H1 (cell line): ENCODE measurements around the gene RASGRP4. TPM values are rescaled to one million over a fixed set of nuclear protein-coding genes. Genes with fewer than 3 reads are reported as not detected.

Source experiments
- CTCF ChIA-PET: fragments of 300-600 bp; sonication (Branson Sonifier 250); formaldehyde crosslinking; loops from one replicate; lab custom pipeline; 2021; ENCODE audit not compliant: partially characterized antibody; lab: Charles Lee
- POLR2A ChIA-PET: fragments of 300-600 bp; sonication (Branson Sonifier 250); formaldehyde crosslinking; loops from one replicate; lab custom pipeline; 2021; ENCODE audit warnings: inconsistent platforms; ENCODE audit not compliant: partially characterized antibody; lab: Charles Lee
- DNase-seq, 2 experiments: peaks; one replicate each; pipeline versions ENCODE4 v3.0.0 to v3.0.0-alpha.2; 2010 to 2022; ENCODE audit warnings: low spot score in 2 of 2, low read depth in 1 of 2, mixed read lengths in 1 of 2
- FAIRE-seq: peaks from 2 replicates; lab custom pipeline; 2011; peaks lifted over from hg19 to GRCh38; lab: Jason Lieb, UNC
- H2AFZ ChIP-seq: 2 replicates; pipeline ENCODE4 v1.8.1; 2012; ENCODE audit warnings: low read length, inconsistent platforms
- H2AK5ac ChIP-seq: 2 replicates; pipeline ENCODE4 v1.6.1; 2013; ENCODE audit warnings: low read depth, low read length
- H2BK120ac ChIP-seq: replicated peaks from 2 replicates; pipeline ENCODE3; 2013; ENCODE audit warnings: low read depth, low read length, inconsistent platforms
- H2BK12ac ChIP-seq: 2 replicates; pipeline ENCODE4 v1.6.1; 2013; ENCODE audit warnings: low read depth, low read length
- H2BK15ac ChIP-seq: 2 replicates; pipeline ENCODE4 v1.6.1; 2013; ENCODE audit warnings: low read length
- H2BK20ac ChIP-seq: 2 replicates; pipeline ENCODE4 v1.6.1; 2013; ENCODE audit warnings: low read length
- H2BK5ac ChIP-seq: 2 replicates; pipeline ENCODE4 v1.6.1; 2013; ENCODE audit warnings: low read depth, low read length
- H3K14ac ChIP-seq: 2 replicates; pipeline ENCODE4 v1.6.1; 2013; ENCODE audit warnings: inconsistent platforms; ENCODE audit not compliant: insufficient read length
- H3K18ac ChIP-seq: 2 replicates; pipeline ENCODE4 v1.6.1; 2013; ENCODE audit warnings: low read length; ENCODE audit errors: extremely low read depth
- H3K23ac ChIP-seq: 2 replicates; pipeline ENCODE4 v1.6.1; 2013; ENCODE audit warnings: inconsistent platforms; ENCODE audit not compliant: insufficient read length
- H3K23me2 ChIP-seq: 2 replicates; pipeline ENCODE4 v1.6.1; 2013; ENCODE audit warnings: low read depth, low read length
- H3K27ac ChIP-seq: 2 replicates; pipeline ENCODE4 v1.6.1; 2011; ENCODE audit warnings: low read depth, low read length, inconsistent platforms
- H3K27me3 ChIP-seq, 4 experiments: replicated peaks in 1 of 4; 1 replicate in 1 of 4; 2 replicates in 3 of 4; pipeline versions ENCODE4 v1.6.1 to v1.8.1; 2011 to 2013; ENCODE audit warnings: low read length in 3 of 4, mild to moderate bottlenecking in 3 of 4, inconsistent platforms in 2 of 4, mixed read lengths in 2 of 4, moderate library complexity in 1 of 4; ENCODE audit not compliant: control insufficient read depth in 3 of 4, insufficient read depth in 3 of 4; ENCODE audit errors: extremely low read depth in 1 of 4
- H3K36me3 ChIP-seq, 4 experiments: 2 replicates each; pipeline versions ENCODE4 v1.6.1 to v1.8.1; 2011 to 2013; ENCODE audit warnings: mild to moderate bottlenecking in 4 of 4, low read length in 3 of 4, moderate library complexity in 2 of 4, control low read depth in 1 of 4, inconsistent platforms in 1 of 4; ENCODE audit not compliant: insufficient read depth in 4 of 4, control insufficient read depth in 2 of 4
- H3K4ac ChIP-seq: replicated peaks from 2 replicates; pipeline ENCODE3; 2013; ENCODE audit warnings: low read length, low read depth, mixed read lengths, inconsistent platforms; ENCODE audit not compliant: insufficient read length
- H3K4me1 ChIP-seq, 4 experiments: replicated peaks in 1 of 4; 1 replicate in 1 of 4; 2 replicates in 3 of 4; pipeline versions ENCODE4 v1.6.1 to v1.8.1; 2011 to 2013; ENCODE audit warnings: low read length in 3 of 4, inconsistent platforms in 2 of 4, mixed read lengths in 1 of 4; ENCODE audit not compliant: insufficient read depth in 4 of 4, control insufficient read depth in 3 of 4
- H3K4me2 ChIP-seq, 2 experiments: 2 replicates each; pipeline versions ENCODE4 v1.6.1 to v1.8.1; 2011 to 2013; ENCODE audit warnings: low read depth in 2 of 2, low read length in 2 of 2, control low read depth in 1 of 2, inconsistent platforms in 1 of 2, mild to moderate bottlenecking in 1 of 2; ENCODE audit not compliant: insufficient read depth in 1 of 2
- H3K4me3 ChIP-seq, 4 experiments: fragments of 200-600, 300-600 bp in 1 of 4; sonication (generic), shearing (Covaris generic), sonication (Bioruptor Twin) in 1 of 4; 2 replicates each; pipeline versions ENCODE4 v1.5.1 to v1.8.1; 2011 to 2016; ENCODE audit warnings: low read length in 4 of 4, low read depth in 3 of 4, control low read depth in 2 of 4, inconsistent platforms in 2 of 4, mild to moderate bottlenecking in 2 of 4, mixed read lengths in 1 of 4, moderate library complexity in 1 of 4; ENCODE audit not compliant: insufficient read depth in 2 of 4; ENCODE audit errors: extremely low read depth in 1 of 4
- H3K56ac ChIP-seq: replicated peaks from 2 replicates; pipeline ENCODE3; 2013; ENCODE audit warnings: low read depth, mild to moderate bottlenecking, mixed read lengths, low read length, inconsistent platforms; ENCODE audit not compliant: insufficient read length
- H3K79me1 ChIP-seq: 2 replicates; pipeline ENCODE4 v1.6.1; 2013; ENCODE audit warnings: low read depth, low read length, control low read depth
- H3K79me2 ChIP-seq, 2 experiments: 2 replicates each; pipeline versions ENCODE4 v1.6.1 to v1.8.1; 2012 to 2013; ENCODE audit warnings: low read length in 2 of 2, mild to moderate bottlenecking in 2 of 2, inconsistent platforms in 1 of 2; ENCODE audit not compliant: insufficient read depth in 2 of 2, control insufficient read depth in 1 of 2
- H3K9ac ChIP-seq, 4 experiments: replicated peaks in 1 of 4; 1 replicate in 1 of 4; 2 replicates in 3 of 4; pipeline versions ENCODE4 v1.6.1 to v1.8.1; 2011 to 2013; ENCODE audit warnings: low read depth in 3 of 4, low read length in 3 of 4, control low read depth in 2 of 4, mild to moderate bottlenecking in 2 of 4, moderate library complexity in 2 of 4, inconsistent platforms in 1 of 4; ENCODE audit errors: extremely low read depth in 1 of 4
- H3K9me3 ChIP-seq, 2 experiments: 2 replicates each; pipeline versions ENCODE4 v1.6.1 to v1.8.1; 2012 to 2013; ENCODE audit warnings: mild to moderate bottlenecking in 2 of 2, moderate library complexity in 2 of 2, control low read depth in 1 of 2, inconsistent platforms in 1 of 2, low read depth in 1 of 2, low read length in 1 of 2, mixed read lengths in 1 of 2; ENCODE audit not compliant: insufficient read depth in 2 of 2
- H4K20me1 ChIP-seq, 2 experiments: replicated peaks in 1 of 2; 2 replicates each; pipeline versions ENCODE3 to v1.8.1; 2011 to 2013; ENCODE audit warnings: inconsistent platforms in 2 of 2, low read length in 2 of 2, mild to moderate bottlenecking in 1 of 2; ENCODE audit not compliant: insufficient read depth in 2 of 2, control insufficient read depth in 1 of 2
- H4K5ac ChIP-seq: 2 replicates; pipeline ENCODE4 v1.6.1; 2013; ENCODE audit warnings: low read length, low read depth, mixed read lengths, inconsistent platforms; ENCODE audit not compliant: insufficient read length
- H4K8ac ChIP-seq: 2 replicates; pipeline ENCODE4 v1.8.0; 2013; ENCODE audit warnings: mild to moderate bottlenecking, moderate library complexity, low read length, inconsistent platforms; ENCODE audit not compliant: insufficient read depth; ENCODE audit errors: extremely low read depth
- H4K91ac ChIP-seq: replicated peaks from 2 replicates; pipeline ENCODE3; 2013; ENCODE audit warnings: low read length, mixed read lengths, inconsistent platforms; ENCODE audit not compliant: insufficient read length
- RAD21 ChIP-seq, 2 experiments: IDR thresholded peaks in 1 of 2; conservative IDR thresholded peaks in 1 of 2; 2 replicates each; pipeline ENCODE4 v1.6.1; 2011; ENCODE audit warnings: low read depth in 2 of 2, low read length in 2 of 2, improper control_type of control experiment in 1 of 2, inconsistent platforms in 1 of 2, mild to moderate bottlenecking in 1 of 2, moderate library complexity in 1 of 2
- WGBS, 2 experiments: shearing (Covaris generic) in 1 of 2; methylation state at CpG; one replicate each; pipeline versions ENCODE4 v1.1.6 to v1.1.7; 2013 to 2015; ENCODE audit warnings: low lambda C conversion rate in 2 of 2, mixed read lengths in 2 of 2, inconsistent platforms in 1 of 2, low coverage in 1 of 2, missing lambda C conversion rate in 1 of 2; ENCODE audit not compliant: insufficient replicate concordance in 2 of 2, insufficient coverage in 1 of 2, insufficient read length in 1 of 2; ENCODE audit errors: extremely low coverage in 1 of 2, missing lambda C conversion rate in 1 of 2; 5-methylcytosine and 5-hydroxymethylcytosine counted together
- polyA plus RNA-seq, 7 experiments: library from polyadenylated mRNA; depleted of rRNA in 3 of 7; stranded (reverse) in 5 of 7; unstranded in 2 of 7; fragments of >200 nt in 5 of 7; fragments of 200-250 nt in 2 of 7; gene quantifications; 1 replicate in 5 of 7; 2 replicates in 1 of 7; 4 replicates in 1 of 7; pipeline versions ENCODE4 v1.2.1 to v1.2.3, GENCODE V29; 2011 to 2013; ENCODE audit warnings: missing spikeins in 2 of 7, mixed read lengths in 2 of 7
- total RNA-seq: library from RNA; stranded (reverse); fragmentation: NEBNext Ultra II Directional; extraction: Animal tissue kit (Norgen Biotek cat#: 25700); gene quantifications from 2 replicates; pipeline ENCODE4 v1.2.1, GENCODE V29; 2021

The RASGRP4 gene
- total and polyA plus RNA-seq, 2 of the 8 experiments (the other 6 are each of a cell fraction or from before 2014, with no cell fraction given): 1.9 to 3.1 TPM

GRCh38 chr19:38377052-38377451 is 49.0 kb downstream of the RASGRP4 start:
- Histone ChIP-seq H2BK15ac (no peak overlapping the region), H2BK120ac (no peak overlapping the region), H3K14ac (no peak overlapping the region), H3K18ac (no peak overlapping the region), H2BK20ac (no peak overlapping the region), H3K27me3 (no peaks in the 10 kb centered on the region), H2AK5ac (no peak overlapping the region), H4K8ac (no peak overlapping the region), H3K36me3 (peaks cover 13 to 18% (median 15%) of the 10 kb centered on the region in 4 experiments; a peak in 7 of 8 replicates), H3K4me3 (no peak overlapping the region), H3K9ac (no peak overlapping the region), H4K91ac (no peak overlapping the region), H3K79me2 (peaks cover 0 to 22% of the 10 kb centered on the region in 2 experiments; a peak in 2 of 4 replicates), H3K27ac (no peak overlapping the region), H4K20me1 (peaks cover 3 to 9% of the 10 kb centered on the region in 2 experiments), H3K23ac (no peak overlapping the region), H2AFZ (no peak overlapping the region), H4K5ac (no peak overlapping the region), H2BK12ac (no peak overlapping the region), H3K4me1 (peaks cover 0 to 6% (median 3%) of the 10 kb centered on the region in 4 experiments; a peak in 3 of 7 replicates), H3K23me2 (peaks cover 7% of the 10 kb centered on the region; the same call in 1 of the 2 replicates), H3K56ac (no peak overlapping the region), H3K9me3 (no peaks in the 10 kb centered on the region), H3K79me1 (peaks cover 14% of the 10 kb centered on the region), H3K4ac (no peak overlapping the region), H3K4me2 (no peak overlapping the region), H2BK5ac (no peak overlapping the region)
- WGBS, 2 experiments: 92% methylated on average over 4 of the region's 4 CpGs; no CpG with 5 or more reads in 1 of the 2 experiments
- FAIRE-seq (no peak), DNase-seq (no peak)
- CTCF ChIA-PET: interaction anchor here (1.5 to 5.7 kb wide), 2 partner anchors 41 to 133 kb away, joined by 6 to 28 read pairs; partner anchors contain the start of gene CATSPERG
- TF ChIP-seq RAD21 (IDR thresholded peaks at IDR 0.05 in 1 of 2, conservative IDR thresholded peaks at IDR 0.05 in 1 of 2; ENCODE audit: low read depth in 2 of 2, low read length in 2 of 2): no peak
- POLR2A ChIA-PET: interaction anchor here (1.2 to 3.8 kb wide), 3 partner anchors 12 to 60 kb away, joined by 4 to 35 read pairs (median 4); partner anchors contain the start of genes GGN and SPRED3
